ENCODE measurements around the gene ZMYND10. TPM values are rescaled to one million over a fixed set of nuclear protein-coding genes. Genes with fewer than 3 reads are reported as not detected.

ZMYND10 gene
- total and polyA plus RNA-seq, 2 donors (not counting 3 experiments of a cell fraction or from before 2014, with no cell fraction given), result 0.25 to 0.38 TPM

DNA sequence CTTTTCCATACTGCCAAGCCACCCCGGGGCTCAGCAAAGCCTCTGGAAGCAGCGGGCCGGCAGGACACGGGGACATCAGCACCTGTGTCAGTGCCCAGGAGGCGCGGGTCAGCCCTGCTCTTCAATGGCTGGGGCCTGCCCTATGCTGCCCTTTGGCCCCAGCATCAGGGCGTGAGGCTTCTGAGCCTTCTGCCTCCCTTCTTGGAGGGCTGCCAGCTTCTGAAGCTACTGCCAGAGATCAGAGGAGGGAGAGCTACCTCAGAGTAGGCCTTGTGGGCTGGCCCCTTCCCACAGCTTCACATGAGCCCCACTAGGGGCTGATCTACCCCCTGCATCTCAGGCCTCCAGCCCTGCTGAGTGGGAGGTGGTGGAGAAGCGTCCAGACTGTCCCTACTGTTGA lies 26.8 kb upstream of the ZMYND10 start:
- no peaks in the 10 kb centered on the region for H3K36me3 ChIP-seq (ENCODE audit: control insufficient read depth in 2 of 2, extremely low read depth in 1 of 2, insufficient read depth in 2 of 2, low read length in 2 of 2)
- no peaks in the 10 kb centered on the region for H3K9me1 ChIP-seq (replicated peaks; ENCODE audit: control insufficient read depth, extremely low read depth, insufficient read depth, low read length)
- ChIA-PET CTCF (interaction anchor here (1.3 kb wide), 1 partner anchor 170 kb away, joined by 3 read pairs; no protein-coding TSS in a partner anchor), POLR2A (no interaction called here)
- H3K4me2 ChIP-seq (ENCODE audit: insufficient read depth, low read length), result no peak overlapping the region
- dilution Hi-C loops (cut with MboI; ENCODE audit: extremely low pct_ligation_motif_present, low sequenced_read_pairs) (no loop called here), intact Hi-C loops (cut with micrococcal nuclease) (no loop called here)
- BruUV-seq (replicated peaks), result no TSS peak
- DNase-seq (ENCODE audit: low read depth, low spot score), result no peak
- no peak overlapping the region for H3K9ac ChIP-seq (replicated peaks; ENCODE audit: extremely low read depth, insufficient read depth, low read length)
- peaks cover 0 to 2% of the 10 kb centered on the region in 2 experiments for H3K27me3 ChIP-seq (ENCODE audit: control insufficient read depth in 2 of 2, insufficient read depth in 2 of 2, low read length in 2 of 2)
- H4K20me1 ChIP-seq (replicated peaks; ENCODE audit: control insufficient read depth, extremely low read depth, insufficient read depth, low read length), result no peaks in the 10 kb centered on the region
- TF ChIP-seq EZH2 (IDR thresholded peaks at IDR 0.05; ENCODE audit: borderline replicate concordance, low read depth, low read length, severe bottlenecking) (no peak), MYC (IDR thresholded peaks at IDR 0.05; ENCODE audit: low read depth, low read length) (no peak), POLR2AphosphoS5 (IDR thresholded peaks at IDR 0.05; ENCODE audit: insufficient read depth, low read depth, low read length) (no peak), POLR2A (IDR thresholded peaks at IDR 0.05; ENCODE audit: low read depth, low read length) (no peak), CTCF (IDR thresholded peaks at IDR 0.05; ENCODE audit: extremely low read depth in 1 of 2, insufficient read depth in 1 of 2, low read depth in 1 of 2, low read length in 2 of 2) (no peak), FOS (IDR thresholded peaks at IDR 0.05; ENCODE audit: borderline replicate concordance, insufficient read depth, low read length) (no peak), GATA2 (IDR thresholded peaks at IDR 0.05; ENCODE audit: insufficient read depth, insufficient read length, low read depth, low read length) (no peak), JUN (IDR thresholded peaks at IDR 0.05; ENCODE audit: borderline replicate concordance, insufficient read depth, insufficient read length, low read depth) (no peak)
- TF ChIP-seq, protein P1, sequence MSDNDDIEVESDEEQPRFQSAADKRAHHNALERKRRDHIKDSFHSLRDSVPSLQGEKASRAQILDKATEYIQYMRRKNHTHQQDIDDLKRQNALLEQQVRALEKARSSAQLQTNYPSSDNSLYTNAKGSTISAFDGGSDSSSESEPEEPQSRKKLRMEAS (IDR thresholded peaks at IDR 0.05; ENCODE audit: insufficient read depth, insufficient read length), result no peak
- no peaks in the 10 kb centered on the region for H3K9me3 ChIP-seq (replicated peaks; ENCODE audit: control insufficient read depth, insufficient read depth, low read length)
- H3K27ac ChIP-seq (ENCODE audit: insufficient read depth, low read depth, low read length), result no peak overlapping the region
- no peak overlapping the region for H2AFZ ChIP-seq (ENCODE audit: low read depth, low read length)
- H3K4me3 ChIP-seq (replicated peaks in 1 of 3; ENCODE audit: insufficient read depth in 1 of 3, low read depth in 1 of 3, low read length in 3 of 3), result no peak overlapping the region
- no peaks in the 10 kb centered on the region for H3K4me1 ChIP-seq (ENCODE audit: control insufficient read depth, extremely low read depth, insufficient read depth, low read length)
- H3K79me2 ChIP-seq (ENCODE audit: control insufficient read depth, insufficient read depth, low read length), result no peaks in the 10 kb centered on the region
- FAIRE-seq, result no peak

Measured in endothelial cell of umbilical vein (primary cell).